ENCODE measurements around the gene LDLR. TPM values are rescaled to one million over a fixed set of nuclear protein-coding genes. Genes with fewer than 3 reads are reported as not detected.

The LDLR gene
- total RNA-seq, 1 experiment from 2014 or later: 127 TPM

DNA sequence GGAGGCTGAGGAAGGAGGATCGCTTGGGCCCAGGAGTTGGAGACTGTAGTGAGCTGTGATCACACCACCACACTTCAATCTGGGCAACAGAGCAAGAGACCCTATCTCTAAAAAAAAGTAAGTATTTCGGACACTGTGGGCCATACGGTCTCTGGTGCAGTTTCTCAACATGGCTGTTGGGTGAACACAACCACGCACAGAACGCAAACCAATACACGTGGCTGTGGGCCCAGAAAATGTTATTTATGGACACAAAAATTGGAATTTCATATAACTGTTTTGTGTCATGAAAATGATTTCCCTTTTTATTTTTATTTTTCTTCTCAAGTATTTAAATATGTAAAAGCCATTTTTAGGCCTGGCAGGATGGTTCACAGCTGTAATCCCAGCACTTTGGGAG, 19.5 kb downstream of the LDLR start:
- no TSS peak for BruUV-seq (replicated peaks)
- no peak overlapping the region for H3K27ac Mint-ChIP-seq (ENCODE audit: low read depth, unreplicated experiment)
- intact Hi-C loops (cut with micrococcal nuclease): no loop called here
- no peak for DNase-seq (ENCODE audit: unreplicated experiment)
- no peaks in the 10 kb centered on the region for H3K4me1 Mint-ChIP-seq (ENCODE audit: insufficient read depth, unreplicated experiment)
- TF ChIP-seq CTCF (IDR thresholded peaks at IDR 0.05; ENCODE audit: unreplicated experiment): no peak
- ChIA-PET POLR2A (interaction anchor here (1.0 to 2.6 kb wide), 2 partner anchors 18 to 20 kb away, joined by 3 to 11 read pairs; partner anchors contain the start of gene LDLR), CTCF (interaction anchor here (1.0 to 2.4 kb wide), 3 partner anchors 17 to 73 kb away, joined by 3 to 10 read pairs (median 7); no protein-coding TSS in a partner anchor)
- H3K27me3 Mint-ChIP-seq (ENCODE audit: insufficient read depth, unreplicated experiment): no peaks in the 10 kb centered on the region
- H3K9me3 Mint-ChIP-seq (ENCODE audit: unreplicated experiment): no peaks in the 10 kb centered on the region
- peaks cover 100% of the 10 kb centered on the region for H3K36me3 Mint-ChIP-seq (ENCODE audit: insufficient read depth, unreplicated experiment)
- no peak overlapping the region for H3K4me3 Mint-ChIP-seq (ENCODE audit: unreplicated experiment)

DNA sequence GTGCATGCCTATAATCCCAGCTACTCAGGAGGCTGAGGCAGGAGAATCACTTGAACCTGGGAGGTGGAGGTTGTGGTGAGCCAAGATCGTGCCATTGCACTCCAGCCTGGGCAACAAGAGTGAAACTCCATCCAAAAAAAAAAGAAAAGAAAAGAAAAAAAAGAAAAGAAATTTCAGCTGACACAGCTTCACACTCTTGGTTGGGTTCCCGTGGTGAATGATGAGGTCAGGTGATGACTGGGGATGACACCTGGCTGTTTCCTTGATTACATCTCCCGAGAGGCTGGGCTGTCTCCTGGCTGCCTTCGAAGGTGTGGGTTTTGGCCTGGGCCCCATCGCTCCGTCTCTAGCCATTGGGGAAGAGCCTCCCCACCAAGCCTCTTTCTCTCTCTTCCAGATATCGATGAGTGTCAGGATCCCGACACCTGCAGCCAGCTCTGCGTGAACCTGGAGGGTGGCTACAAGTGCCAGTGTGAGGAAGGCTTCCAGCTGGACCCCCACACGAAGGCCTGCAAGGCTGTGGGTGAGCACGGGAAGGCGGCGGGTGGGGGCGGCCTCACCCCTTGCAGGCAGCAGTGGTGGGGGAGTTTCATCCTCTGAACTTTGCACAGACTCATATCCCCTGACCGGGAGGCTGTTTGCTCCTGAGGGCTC, 22.0 kb downstream of the LDLR start:
- H3K36me3 Mint-ChIP-seq (ENCODE audit: insufficient read depth, unreplicated experiment): peaks cover 100% of the 10 kb centered on the region

DNA sequence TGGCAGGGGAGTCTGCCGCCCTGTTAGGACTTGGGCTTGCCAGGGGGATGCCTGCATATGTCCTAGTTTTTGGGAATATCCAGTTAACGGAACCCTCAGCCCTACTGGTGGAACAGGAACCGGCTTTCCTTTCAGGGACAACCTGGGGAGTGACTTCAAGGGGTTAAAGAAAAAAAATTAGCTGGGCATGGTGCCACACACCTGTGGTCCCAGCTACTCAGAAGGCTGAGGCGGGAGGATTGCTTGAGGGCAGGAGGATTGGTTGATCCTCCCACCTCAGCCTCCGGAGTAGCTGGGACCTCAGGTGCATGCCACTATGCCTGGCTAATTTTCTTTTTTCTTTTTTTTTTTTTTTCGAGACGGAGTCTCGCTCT, 22.5 kb downstream of the LDLR start:
- POLR2A ChIA-PET: interaction anchor here (1.2 kb wide), 1 partner anchor 14 kb away, joined by 3 read pairs; no protein-coding TSS in a partner anchor
- H3K27me3 Mint-ChIP-seq (ENCODE audit: insufficient read depth, unreplicated experiment): no peaks in the 10 kb centered on the region
- no peak overlapping the region for H3K27ac Mint-ChIP-seq (ENCODE audit: low read depth, unreplicated experiment)
- TF ChIP-seq CTCF (IDR thresholded peaks at IDR 0.05; ENCODE audit: unreplicated experiment): no peak
- no peaks in the 10 kb centered on the region for H3K9me3 Mint-ChIP-seq (ENCODE audit: unreplicated experiment)
- intact Hi-C loops (cut with micrococcal nuclease): no loop called here
- peak; percentile 51 for DNase-seq (ENCODE audit: unreplicated experiment)
- peaks cover 100% of the 10 kb centered on the region for H3K36me3 Mint-ChIP-seq (ENCODE audit: insufficient read depth, unreplicated experiment)
- CTCF ChIA-PET: interaction anchor here (0.7 to 1.7 kb wide), 4 partner anchors 14 to 175 kb away, joined by 3 to 7 read pairs (median 4); no protein-coding TSS in a partner anchor
- BruUV-seq (replicated peaks): no TSS peak
- H3K4me1 Mint-ChIP-seq (ENCODE audit: insufficient read depth, unreplicated experiment): no peaks in the 10 kb centered on the region
- H3K4me3 Mint-ChIP-seq (ENCODE audit: unreplicated experiment): no peak overlapping the region

More for the DNA sequence above, 22.0 kb downstream of the LDLR start:
- H3K9me3 Mint-ChIP-seq (ENCODE audit: unreplicated experiment): no peaks in the 10 kb centered on the region
- peak overlapping the region; percentile 82 for H3K27ac Mint-ChIP-seq (ENCODE audit: low read depth, unreplicated experiment)
- intact Hi-C loops (cut with micrococcal nuclease): no loop called here
- ChIA-PET POLR2A (interaction anchor here (0.6 to 0.8 kb wide), 2 partner anchors 18 to 19 kb away, joined by 3 read pairs; no protein-coding TSS in a partner anchor), CTCF (interaction anchor here (1.0 to 1.7 kb wide), 3 partner anchors 15 to 76 kb away, joined by 3 to 7 read pairs (median 4); no protein-coding TSS in a partner anchor)
- H3K27me3 Mint-ChIP-seq (ENCODE audit: insufficient read depth, unreplicated experiment): no peaks in the 10 kb centered on the region
- no TSS peak for BruUV-seq (replicated peaks)
- H3K4me1 Mint-ChIP-seq (ENCODE audit: insufficient read depth, unreplicated experiment): no peaks in the 10 kb centered on the region
- H3K4me3 Mint-ChIP-seq (ENCODE audit: unreplicated experiment): no peak overlapping the region
- TF ChIP-seq CTCF (IDR thresholded peaks at IDR 0.05; ENCODE audit: unreplicated experiment): no peak
- no peak for DNase-seq (ENCODE audit: unreplicated experiment)

- Mint-ChIP-seq H3K36me3 (ENCODE audit: insufficient read depth, unreplicated experiment) (peaks cover 100% of the 10 kb centered on the region), H3K27ac (ENCODE audit: low read depth, unreplicated experiment) (no peak overlapping the region), H3K4me3 (ENCODE audit: unreplicated experiment) (no peak overlapping the region), H3K9me3 (ENCODE audit: unreplicated experiment) (no peaks in the 10 kb centered on the region), H3K27me3 (ENCODE audit: insufficient read depth, unreplicated experiment) (no peaks in the 10 kb centered on the region), H3K4me1 (ENCODE audit: insufficient read depth, unreplicated experiment) (no peaks in the 10 kb centered on the region)
- no peak for TF ChIP-seq CTCF (IDR thresholded peaks at IDR 0.05; ENCODE audit: unreplicated experiment)
- intact Hi-C loops (cut with micrococcal nuclease): no loop called here
- DNase-seq (ENCODE audit: unreplicated experiment): no peak
- BruUV-seq (replicated peaks): no TSS peak
- ChIA-PET POLR2A (no interaction called here), CTCF (interaction anchor here (1.6 to 1.7 kb wide), 2 partner anchors 13 to 78 kb away, joined by 4 to 7 read pairs; no protein-coding TSS in a partner anchor)
These were observed 24.0 kb downstream of the LDLR start for GRCh38 chr19:11113140-11113708.

Data from MCF 10A (cell line).